GM23338 (cell line): ENCODE results near the gene PURA. TPM values are rescaled to one million over a fixed set of nuclear protein-coding genes. Genes with fewer than 3 reads are reported as not detected.

Source experiments
- ATAC-seq: fragments of 200-7000 bp; cut with Tn5 transposase; 3 replicates; pipeline ENCODE4 v1.9.1; 2020
- DNase-seq: peaks from one replicate; pipeline ENCODE4 v3.0.0-alpha.2; 2015; ENCODE audit warnings: low spot score
- H2AFZ ChIP-seq: fragments of 200-600 bp; sonication (generic); 2 replicates; pipeline ENCODE4 v1.8.0; 2016; ENCODE audit warnings: antibody characterized with exemption, mild to moderate bottlenecking, moderate library complexity
- H3F3A ChIP-seq: fragments of 200-600 bp; sonication (generic); replicated peaks from 2 replicates; pipeline ENCODE4 v1.8.0; 2017; ENCODE audit warnings: antibody characterized with exemption, mixed run types, low read depth
- H3K27ac ChIP-seq: fragments of 200-600 bp; sonication (generic); 2 replicates; pipeline ENCODE4 v1.6.1; 2016; ENCODE audit warnings: low read depth
- H3K27me3 ChIP-seq: fragments of 200-600 bp; sonication (generic); 2 replicates; pipeline ENCODE4 v1.8.0; 2016; ENCODE audit warnings: mild to moderate bottlenecking, mixed run types, moderate library complexity; ENCODE audit not compliant: insufficient read depth
- H3K36me3 ChIP-seq: fragments of 200-600 bp; sonication (generic); 2 replicates; pipeline ENCODE4 v1.8.0; 2016; ENCODE audit warnings: mild to moderate bottlenecking; ENCODE audit not compliant: insufficient read depth
- H3K4me1 ChIP-seq: fragments of 200-600 bp; sonication (generic); 2 replicates; pipeline ENCODE4 v1.8.0; 2016; ENCODE audit warnings: mild to moderate bottlenecking, moderate library complexity; ENCODE audit not compliant: insufficient read depth
- H3K4me2 ChIP-seq: fragments of 200-600 bp; sonication (generic); 2 replicates; pipeline ENCODE4 v1.7.1; 2017; ENCODE audit warnings: mixed run types
- H3K4me3 ChIP-seq: fragments of 200-600 bp; sonication (generic); 2 replicates; pipeline ENCODE4 v1.6.1; 2016; ENCODE audit warnings: mixed run types
- H3K79me2 ChIP-seq: fragments of 200-600 bp; sonication (generic); replicated peaks from 2 replicates; pipeline ENCODE4 v1.8.0; 2017; ENCODE audit warnings: mild to moderate bottlenecking; ENCODE audit not compliant: insufficient read depth
- H3K9me2 ChIP-seq: fragments of 200-600 bp; sonication (generic); 2 replicates; pipeline ENCODE4 v1.8.0; 2017; ENCODE audit not compliant: insufficient read depth
- H4K20me1 ChIP-seq: fragments of 200-600 bp; sonication (generic); replicated peaks from 2 replicates; pipeline ENCODE4 v1.8.0; 2017; ENCODE audit warnings: mild to moderate bottlenecking; ENCODE audit not compliant: insufficient read depth
- H3K27ac Mint-ChIP-seq: 2 replicates; pipeline ENCODE4 v1.8.0; 2020; ENCODE audit warnings: inconsistent platforms, mild to moderate bottlenecking, moderate library complexity, mixed read lengths
- H3K27me3 Mint-ChIP-seq: 3 replicates; pipeline ENCODE4 v1.8.0; 2022; ENCODE audit warnings: low read depth, mild to moderate bottlenecking, moderate library complexity, mixed read lengths, inconsistent platforms; ENCODE audit not compliant: insufficient read depth, poor library complexity
- H3K36me3 Mint-ChIP-seq: 3 replicates; pipeline ENCODE4 v1.8.0; 2021; ENCODE audit warnings: low read depth, mild to moderate bottlenecking, inconsistent platforms, moderate library complexity, mixed read lengths
- H3K4me1 Mint-ChIP-seq: 3 replicates; pipeline ENCODE4 v1.8.0; 2020; ENCODE audit warnings: mild to moderate bottlenecking, inconsistent platforms, mixed read lengths
- H3K4me3 Mint-ChIP-seq: 3 replicates; pipeline ENCODE4 v1.8.0; 2021; ENCODE audit warnings: moderate library complexity, mild to moderate bottlenecking, inconsistent platforms, mixed read lengths
- H3K9me3 Mint-ChIP-seq: 3 replicates; pipeline ENCODE4 v1.8.0; 2020; ENCODE audit warnings: moderate library complexity, mild to moderate bottlenecking, inconsistent platforms, mixed read lengths
- EZH2 ChIP-seq: fragments of 200-600 bp; sonication (generic); IDR thresholded peaks from one replicate; pipeline ENCODE4 v1.8.0; 2017; ENCODE audit warnings: antibody characterized with exemption, mild to moderate bottlenecking, low read depth; ENCODE audit not compliant: unreplicated experiment
- EZH2phosphoT487 ChIP-seq: fragments of 200-600 bp; sonication (generic); IDR thresholded peaks from one replicate; pipeline ENCODE4 v1.8.1; 2018; ENCODE audit warnings: antibody characterized with exemption; ENCODE audit not compliant: unreplicated experiment
- JUNB ChIP-seq: IDR thresholded peaks from one replicate; pipeline ENCODE4 v1.6.1; 2016; ENCODE audit warnings: antibody characterized with exemption; ENCODE audit not compliant: unreplicated experiment
- ZNF331 ChIP-seq: fragments of 250-450 bp; sonication (Bioruptor Pico); IDR thresholded peaks from 2 replicates; pipeline ENCODE4 v1.5.0; 2020; ENCODE audit warnings: low read depth, mild to moderate bottlenecking, moderate library complexity
- polyA plus RNA-seq: library from polyadenylated mRNA; unstranded; fragments of >200 nt; fragmentation: Nextera tagmentation; extraction: Ambion mirVana; gene quantifications from 2 replicates; pipeline ENCODE4 v1.2.1, GENCODE V29; 2016
- total RNA-seq: library from RNA; depleted of rRNA; stranded (reverse); fragments of >200 nt; shearing (Covaris generic); gene quantifications from 2 replicates; pipeline ENCODE4 v1.2.3, GENCODE V29; 2014
- TF ChIP-seq, protein P1 (sequence below): IDR thresholded peaks from 2 replicates; pipeline ENCODE4 v1.6.1; 2016; ENCODE audit warnings: antibody characterized with exemption
- TF ChIP-seq, protein P2 (sequence below), 2 experiments: fragments of 200-600 bp in 1 of 2; sonication (generic) in 1 of 2; conservative IDR thresholded peaks; 2 replicates each; pipeline versions ENCODE4 v1.5.1 to v1.6.1; 2016 to 2017; ENCODE audit warnings: antibody characterized with exemption in 2 of 2, low read depth in 2 of 2, mild to moderate bottlenecking in 2 of 2, moderate library complexity in 1 of 2
- TF ChIP-seq, protein P3 (sequence below): IDR thresholded peaks from one replicate; pipeline ENCODE4 v1.6.1; 2018; ENCODE audit warnings: antibody characterized with exemption; ENCODE audit not compliant: unreplicated experiment

Gene PURA
- total and polyA plus RNA-seq, 2 experiments from 2014 or later, result 1.5 to 2.3 TPM

DNA sequence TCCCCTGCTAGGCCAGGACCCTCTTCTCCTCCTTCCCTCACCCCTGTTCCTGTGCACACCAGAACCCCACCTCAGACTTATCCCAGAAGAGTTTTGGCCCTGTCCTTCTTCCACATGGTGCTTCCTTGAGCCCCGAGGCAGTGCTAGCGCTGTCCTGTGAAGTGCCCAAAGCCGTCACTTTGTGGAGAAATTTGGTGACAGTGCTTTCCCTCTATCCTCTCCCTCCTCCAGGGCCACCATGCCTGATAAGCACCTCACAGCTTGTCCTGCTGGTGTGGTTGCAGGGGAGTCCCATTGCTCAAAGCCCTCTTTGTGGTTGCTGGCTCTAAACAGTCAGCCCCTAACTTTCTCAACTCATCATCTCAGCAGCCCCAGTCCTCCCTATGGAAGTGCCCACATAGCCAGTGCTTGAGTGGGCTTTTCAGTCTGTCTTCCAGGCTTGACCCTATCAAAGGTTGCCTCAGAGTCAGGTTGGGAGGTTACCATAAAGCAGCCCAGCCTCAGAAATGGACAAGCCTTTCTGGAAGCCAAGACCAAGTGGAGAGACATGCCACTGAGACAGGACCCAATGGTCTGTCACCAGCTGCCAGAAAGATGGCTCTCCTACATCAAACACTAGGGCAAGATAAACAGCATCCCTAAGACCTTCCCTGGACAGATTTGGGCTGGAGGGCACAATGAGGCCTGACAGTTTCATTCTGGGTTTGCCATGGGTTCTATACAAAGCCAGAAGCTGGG lies 29.8 kb downstream of the PURA start (continued):
- TF ChIP-seq, protein P1, sequence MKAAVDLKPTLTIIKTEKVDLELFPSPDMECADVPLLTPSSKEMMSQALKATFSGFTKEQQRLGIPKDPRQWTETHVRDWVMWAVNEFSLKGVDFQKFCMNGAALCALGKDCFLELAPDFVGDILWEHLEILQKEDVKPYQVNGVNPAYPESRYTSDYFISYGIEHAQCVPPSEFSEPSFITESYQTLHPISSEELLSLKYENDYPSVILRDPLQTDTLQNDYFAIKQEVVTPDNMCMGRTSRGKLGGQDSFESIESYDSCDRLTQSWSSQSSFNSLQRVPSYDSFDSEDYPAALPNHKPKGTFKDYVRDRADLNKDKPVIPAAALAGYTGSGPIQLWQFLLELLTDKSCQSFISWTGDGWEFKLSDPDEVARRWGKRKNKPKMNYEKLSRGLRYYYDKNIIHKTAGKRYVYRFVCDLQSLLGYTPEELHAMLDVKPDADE, result no peak
- TF ChIP-seq JUNB, result no peak

DNA sequence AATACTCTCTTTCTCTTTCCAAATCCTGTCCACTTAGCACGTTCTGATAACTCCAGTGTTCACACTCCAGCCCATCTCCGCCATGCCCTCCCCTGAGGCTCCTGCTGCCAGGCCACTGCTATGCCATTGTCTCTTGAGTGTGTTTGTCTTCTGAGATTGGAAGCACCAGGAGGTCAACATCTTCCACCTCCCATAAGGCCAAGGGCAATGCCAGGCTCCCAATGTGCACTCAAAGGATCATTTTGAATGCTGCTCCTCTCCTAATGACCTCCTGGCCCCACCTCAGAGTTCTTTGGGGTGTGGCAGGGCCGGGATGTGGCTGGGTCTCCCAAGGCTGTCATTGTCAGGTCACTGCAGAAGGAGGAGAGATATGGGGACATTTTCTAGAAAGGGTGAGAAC lies 31.3 kb downstream of the PURA start:
- no peak overlapping the region for H2AFZ ChIP-seq
- H3K9me3 Mint-ChIP-seq, result no peaks in the 10 kb centered on the region
- H3K4me1 Mint-ChIP-seq, result peaks cover 22% of the 10 kb centered on the region
- no peaks in the 10 kb centered on the region for H3F3A ChIP-seq
- no peaks in the 10 kb centered on the region; the same call in 1 of the 2 replicates for H3K36me3 ChIP-seq
- ATAC-seq (no peak), DNase-seq (no peak)
- no peak for TF ChIP-seq ZNF331
- TF ChIP-seq EZH2, result peak; percentile 14
- peaks cover 46% of the 10 kb centered on the region for H3K27me3 ChIP-seq
- no peaks in the 10 kb centered on the region for H3K79me2 ChIP-seq
- peaks cover 3% of the 10 kb centered on the region; the same call in 1 of the 2 replicates for H4K20me1 ChIP-seq
- H3K27ac ChIP-seq, result no peak overlapping the region
- H3K27me3 Mint-ChIP-seq, result peaks cover 46% of the 10 kb centered on the region
- H3K4me1 ChIP-seq, result no peaks in the 10 kb centered on the region; the same call in 1 of the 2 replicates
- no peak overlapping the region for H3K27ac Mint-ChIP-seq
- no peaks in the 10 kb centered on the region for H3K9me2 ChIP-seq
- H3K4me2 ChIP-seq, result peak overlapping the region; percentile 93
- H3K36me3 Mint-ChIP-seq, result no peaks in the 10 kb centered on the region
- H3K4me3 ChIP-seq, result peak overlapping the region; percentile 79
- H3K4me3 Mint-ChIP-seq, result peak overlapping the region; percentile 61

DNA sequence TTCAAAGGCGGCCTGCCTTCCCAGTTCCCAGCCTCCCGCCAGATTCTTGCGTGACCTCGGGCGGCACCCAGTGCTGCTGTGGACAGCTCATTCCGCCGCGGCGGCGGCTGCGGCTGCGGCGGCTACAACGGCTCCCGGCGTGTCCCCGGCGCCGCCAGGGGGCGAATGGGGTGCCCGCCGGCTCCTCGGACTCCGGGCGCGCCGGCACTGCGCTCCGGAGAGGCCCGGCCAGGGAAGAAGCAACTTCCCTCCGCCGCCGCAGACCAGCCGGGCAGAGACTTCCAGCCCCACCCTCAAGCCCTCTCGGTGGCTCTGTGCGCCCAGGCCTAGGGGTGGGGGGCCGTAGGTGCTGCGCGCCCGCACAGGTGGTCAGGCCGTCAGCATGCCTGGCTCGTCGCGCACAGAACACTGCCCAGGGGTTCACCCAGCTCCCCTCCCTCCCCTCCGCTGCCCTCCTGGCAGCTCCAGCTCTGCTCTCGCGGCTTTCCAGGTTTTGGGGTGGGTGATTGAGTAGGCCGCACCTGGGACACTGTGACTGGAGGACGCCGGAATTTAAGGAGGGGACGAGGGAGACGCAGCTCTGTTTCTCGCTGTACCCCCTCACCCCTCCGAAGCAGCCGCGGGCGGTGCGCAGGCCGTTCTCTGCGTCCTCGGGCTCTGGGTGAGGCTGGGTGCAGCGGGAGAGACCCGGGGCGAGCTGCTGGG lies 32.1 kb downstream of the PURA start:
- H3K27ac Mint-ChIP-seq, result no peak overlapping the region
- no peaks in the 10 kb centered on the region for H3K36me3 Mint-ChIP-seq
- Histone ChIP-seq H3F3A (no peaks in the 10 kb centered on the region), H3K4me1 (no peaks in the 10 kb centered on the region; the same call in 1 of the 2 replicates), H3K4me3 (peak overlapping the region; percentile 79), H3K27me3 (peaks cover 46% of the 10 kb centered on the region), H3K4me2 (peak overlapping the region; percentile 93), H3K36me3 (no peaks in the 10 kb centered on the region; the same call in 1 of the 2 replicates), H3K9me2 (no peaks in the 10 kb centered on the region), H4K20me1 (peaks cover 3% of the 10 kb centered on the region; the same call in 1 of the 2 replicates), H2AFZ (peak overlapping the region; percentile 99), H3K27ac (no peak overlapping the region), H3K79me2 (no peaks in the 10 kb centered on the region)
- no peaks in the 10 kb centered on the region for H3K9me3 Mint-ChIP-seq
- DNase-seq (peak; percentile 80), ATAC-seq (peak; percentile 81)
- peaks cover 46% of the 10 kb centered on the region for H3K27me3 Mint-ChIP-seq
- peak overlapping the region; percentile 72 for H3K4me3 Mint-ChIP-seq
- no peak for TF ChIP-seq EZH2phosphoT487
- TF ChIP-seq, protein P2, sequence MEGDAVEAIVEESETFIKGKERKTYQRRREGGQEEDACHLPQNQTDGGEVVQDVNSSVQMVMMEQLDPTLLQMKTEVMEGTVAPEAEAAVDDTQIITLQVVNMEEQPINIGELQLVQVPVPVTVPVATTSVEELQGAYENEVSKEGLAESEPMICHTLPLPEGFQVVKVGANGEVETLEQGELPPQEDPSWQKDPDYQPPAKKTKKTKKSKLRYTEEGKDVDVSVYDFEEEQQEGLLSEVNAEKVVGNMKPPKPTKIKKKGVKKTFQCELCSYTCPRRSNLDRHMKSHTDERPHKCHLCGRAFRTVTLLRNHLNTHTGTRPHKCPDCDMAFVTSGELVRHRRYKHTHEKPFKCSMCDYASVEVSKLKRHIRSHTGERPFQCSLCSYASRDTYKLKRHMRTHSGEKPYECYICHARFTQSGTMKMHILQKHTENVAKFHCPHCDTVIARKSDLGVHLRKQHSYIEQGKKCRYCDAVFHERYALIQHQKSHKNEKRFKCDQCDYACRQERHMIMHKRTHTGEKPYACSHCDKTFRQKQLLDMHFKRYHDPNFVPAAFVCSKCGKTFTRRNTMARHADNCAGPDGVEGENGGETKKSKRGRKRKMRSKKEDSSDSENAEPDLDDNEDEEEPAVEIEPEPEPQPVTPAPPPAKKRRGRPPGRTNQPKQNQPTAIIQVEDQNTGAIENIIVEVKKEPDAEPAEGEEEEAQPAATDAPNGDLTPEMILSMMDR (conservative IDR thresholded peaks at IDR 0.05; ENCODE audit: low read depth in 2 of 2), result peak; percentile 49 to 59
- TF ChIP-seq, protein P3, sequence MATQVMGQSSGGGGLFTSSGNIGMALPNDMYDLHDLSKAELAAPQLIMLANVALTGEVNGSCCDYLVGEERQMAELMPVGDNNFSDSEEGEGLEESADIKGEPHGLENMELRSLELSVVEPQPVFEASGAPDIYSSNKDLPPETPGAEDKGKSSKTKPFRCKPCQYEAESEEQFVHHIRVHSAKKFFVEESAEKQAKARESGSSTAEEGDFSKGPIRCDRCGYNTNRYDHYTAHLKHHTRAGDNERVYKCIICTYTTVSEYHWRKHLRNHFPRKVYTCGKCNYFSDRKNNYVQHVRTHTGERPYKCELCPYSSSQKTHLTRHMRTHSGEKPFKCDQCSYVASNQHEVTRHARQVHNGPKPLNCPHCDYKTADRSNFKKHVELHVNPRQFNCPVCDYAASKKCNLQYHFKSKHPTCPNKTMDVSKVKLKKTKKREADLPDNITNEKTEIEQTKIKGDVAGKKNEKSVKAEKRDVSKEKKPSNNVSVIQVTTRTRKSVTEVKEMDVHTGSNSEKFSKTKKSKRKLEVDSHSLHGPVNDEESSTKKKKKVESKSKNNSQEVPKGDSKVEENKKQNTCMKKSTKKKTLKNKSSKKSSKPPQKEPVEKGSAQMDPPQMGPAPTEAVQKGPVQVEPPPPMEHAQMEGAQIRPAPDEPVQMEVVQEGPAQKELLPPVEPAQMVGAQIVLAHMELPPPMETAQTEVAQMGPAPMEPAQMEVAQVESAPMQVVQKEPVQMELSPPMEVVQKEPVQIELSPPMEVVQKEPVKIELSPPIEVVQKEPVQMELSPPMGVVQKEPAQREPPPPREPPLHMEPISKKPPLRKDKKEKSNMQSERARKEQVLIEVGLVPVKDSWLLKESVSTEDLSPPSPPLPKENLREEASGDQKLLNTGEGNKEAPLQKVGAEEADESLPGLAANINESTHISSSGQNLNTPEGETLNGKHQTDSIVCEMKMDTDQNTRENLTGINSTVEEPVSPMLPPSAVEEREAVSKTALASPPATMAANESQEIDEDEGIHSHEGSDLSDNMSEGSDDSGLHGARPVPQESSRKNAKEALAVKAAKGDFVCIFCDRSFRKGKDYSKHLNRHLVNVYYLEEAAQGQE, result peak; percentile 45
- H3K4me1 Mint-ChIP-seq, result peaks cover 22% of the 10 kb centered on the region
